KOPT-K1 (cell line): ENCODE data around the gene ZNF407.

ENCODE experiments used
- H3K27ac ChIP-seq: fragments of 200-600 bp; sonication (generic); 2 replicates; pipeline ENCODE4 v1.5.1; 2016; ENCODE audit warnings: antibody characterized with exemption, mild to moderate bottlenecking, low read depth, low read length; ENCODE audit not compliant: poor library complexity, severe bottlenecking
- H3K36me3 ChIP-seq: fragments of 200-600 bp; sonication (generic); 2 replicates; pipeline ENCODE4 v1.5.1; 2017; ENCODE audit warnings: antibody characterized with exemption, mild to moderate bottlenecking, low read length, moderate library complexity; ENCODE audit not compliant: insufficient read depth
- H3K9me3 ChIP-seq: fragments of 200-600 bp; sonication (generic); 2 replicates; pipeline ENCODE4 v1.5.1; 2017; ENCODE audit warnings: antibody characterized with exemption, low read length, mild to moderate bottlenecking; ENCODE audit not compliant: insufficient read depth, poor library complexity, severe bottlenecking

Gene ZNF407

GRCh38 chr18:74804677-74805076 is 207.0 kb downstream of the ZNF407 start:
- no peak overlapping the region for H3K27ac ChIP-seq
- no peaks in the 10 kb centered on the region for H3K9me3 ChIP-seq
- H3K36me3 ChIP-seq, result no peaks in the 10 kb centered on the region

GRCh38 chr18:74806073-74806472 is 208.4 kb downstream of the ZNF407 start:
- Histone ChIP-seq H3K9me3 (no peaks in the 10 kb centered on the region), H3K27ac (no peak overlapping the region), H3K36me3 (no peaks in the 10 kb centered on the region)

DNA sequence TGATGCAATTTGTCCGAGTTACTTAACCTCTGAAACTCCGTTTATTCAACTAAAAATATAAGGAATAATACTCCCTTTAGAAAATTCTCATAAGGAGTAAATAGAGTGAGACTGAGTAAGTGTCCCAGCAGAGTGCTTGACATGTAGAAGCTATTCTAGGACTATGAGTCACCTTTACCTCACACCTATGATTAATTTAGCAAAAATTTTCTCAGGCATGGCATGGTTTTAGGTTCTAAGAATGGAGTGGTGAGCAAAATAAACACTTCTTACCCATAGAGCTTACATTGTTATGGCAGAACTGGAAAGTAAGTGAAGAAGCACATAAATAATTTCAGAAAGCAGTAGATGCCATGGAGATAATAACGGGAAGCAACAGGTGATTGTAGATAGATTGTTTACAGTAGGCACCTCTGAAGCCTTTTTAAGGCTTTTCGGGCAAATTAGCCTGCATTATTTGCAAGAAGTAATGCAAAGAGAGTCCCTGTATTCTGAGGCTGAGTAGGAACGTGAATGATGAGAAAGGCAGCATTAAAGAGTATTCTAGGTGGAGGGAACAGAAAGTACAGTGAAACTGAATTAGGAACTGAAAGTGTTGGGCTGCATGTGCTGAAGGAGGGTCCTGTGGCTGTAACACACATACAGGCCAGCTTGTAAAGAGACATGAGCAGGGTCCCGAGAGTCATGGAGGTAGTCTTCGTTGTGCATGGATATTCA is 209.2 kb downstream of the ZNF407 start:
- Histone ChIP-seq H3K36me3 (no peaks in the 10 kb centered on the region), H3K27ac (no peak overlapping the region), H3K9me3 (no peaks in the 10 kb centered on the region)

DNA sequence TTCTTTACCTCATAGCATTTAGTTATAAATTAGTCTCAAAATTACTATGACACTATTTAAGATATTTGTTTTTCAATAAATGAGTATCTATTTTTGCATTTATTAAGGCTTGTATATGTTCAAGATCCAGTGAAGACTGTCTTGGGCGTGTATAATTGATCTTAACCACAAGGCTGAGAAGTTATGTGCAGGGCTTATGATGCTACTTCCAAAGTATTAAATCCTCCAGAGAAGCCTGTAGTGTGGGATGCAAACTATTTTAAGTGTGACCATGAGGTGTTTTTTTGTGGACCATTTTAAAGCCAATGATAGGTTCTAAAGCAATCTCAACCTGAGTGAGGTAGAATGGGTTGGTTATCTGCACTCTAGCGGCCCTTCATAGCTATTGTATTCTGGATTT is 219.9 kb downstream of the ZNF407 start:
- no peak overlapping the region for H3K27ac ChIP-seq
- H3K9me3 ChIP-seq, result no peaks in the 10 kb centered on the region
- no peaks in the 10 kb centered on the region for H3K36me3 ChIP-seq

GRCh38 chr18:74818516-74819175 is 221.0 kb downstream of the ZNF407 start:
- Histone ChIP-seq H3K36me3 (no peaks in the 10 kb centered on the region; the same call in 1 of the 2 replicates), H3K9me3 (peaks cover 7% of the 10 kb centered on the region), H3K27ac (no peak overlapping the region)

- peaks cover 7% of the 10 kb centered on the region for H3K9me3 ChIP-seq
- H3K36me3 ChIP-seq, result no peaks in the 10 kb centered on the region; the same call in 1 of the 2 replicates
- no peak overlapping the region for H3K27ac ChIP-seq
These were observed 221.9 kb downstream of the ZNF407 start for GRCh38 chr18:74819433-74820059.

DNA sequence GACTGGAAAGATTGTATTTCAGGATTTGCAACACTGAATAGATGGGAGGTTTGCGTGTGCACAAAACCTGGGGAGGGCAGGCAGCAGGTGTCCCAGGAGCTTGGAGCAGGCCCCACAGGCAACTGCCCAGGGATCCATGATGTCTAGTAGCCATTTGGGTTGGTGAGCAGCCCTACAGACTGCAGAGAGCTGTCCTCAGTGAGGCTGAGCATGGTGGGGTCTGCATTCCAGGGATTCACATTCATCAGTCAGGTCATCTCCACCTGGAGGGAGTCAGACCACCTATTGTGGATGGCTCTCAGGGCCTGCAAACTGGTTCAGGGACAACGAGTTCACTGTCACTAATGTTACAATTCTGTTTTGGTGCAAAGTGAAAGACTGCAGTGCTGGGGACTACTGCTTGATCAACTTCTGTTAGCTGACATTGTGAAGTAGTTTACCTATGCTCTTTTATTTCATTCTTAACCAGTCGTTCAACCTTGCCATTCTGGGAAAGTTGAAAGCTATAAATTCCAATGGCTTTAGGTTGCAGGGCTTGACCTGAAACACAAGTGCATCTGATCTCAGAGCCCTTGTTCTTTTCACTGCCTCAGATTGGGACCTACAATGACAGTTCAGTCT is 222.6 kb downstream of the ZNF407 start:
- peaks cover 7% of the 10 kb centered on the region for H3K9me3 ChIP-seq

DNA sequence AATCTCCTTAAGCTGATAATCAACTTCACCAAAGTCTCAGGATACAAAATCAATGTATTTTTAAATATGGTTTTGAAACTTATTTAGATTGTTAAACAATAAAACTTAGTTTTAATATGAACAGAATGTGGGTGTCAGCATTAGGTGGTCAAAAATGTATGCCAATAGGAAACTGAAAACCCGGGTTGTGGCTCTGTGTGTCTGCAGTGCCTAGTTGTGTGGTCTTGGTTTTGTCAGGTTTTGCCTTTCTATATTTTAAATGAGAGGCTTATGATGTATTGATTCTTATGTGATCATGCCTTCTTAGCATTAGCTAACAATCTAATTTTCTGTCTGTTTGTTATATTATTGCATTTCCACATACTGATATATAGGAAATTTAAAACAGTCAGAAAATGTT is 227.8 kb downstream of the ZNF407 start:
- no peak overlapping the region for H3K27ac ChIP-seq

More for the DNA sequence above, 222.6 kb downstream of the ZNF407 start:
- no peaks in the 10 kb centered on the region; the same call in 1 of the 2 replicates for H3K36me3 ChIP-seq
- no peak overlapping the region for H3K27ac ChIP-seq

GRCh38 chr18:74826572-74826971 is 228.9 kb downstream of the ZNF407 start:
- no peaks in the 10 kb centered on the region; the same call in 1 of the 2 replicates for H3K36me3 ChIP-seq
- peaks cover 7% of the 10 kb centered on the region for H3K9me3 ChIP-seq
- no peak overlapping the region for H3K27ac ChIP-seq

More for the DNA sequence above, 227.8 kb downstream of the ZNF407 start:
- Histone ChIP-seq H3K36me3 (no peaks in the 10 kb centered on the region; the same call in 1 of the 2 replicates), H3K9me3 (peaks cover 7% of the 10 kb centered on the region)

DNA sequence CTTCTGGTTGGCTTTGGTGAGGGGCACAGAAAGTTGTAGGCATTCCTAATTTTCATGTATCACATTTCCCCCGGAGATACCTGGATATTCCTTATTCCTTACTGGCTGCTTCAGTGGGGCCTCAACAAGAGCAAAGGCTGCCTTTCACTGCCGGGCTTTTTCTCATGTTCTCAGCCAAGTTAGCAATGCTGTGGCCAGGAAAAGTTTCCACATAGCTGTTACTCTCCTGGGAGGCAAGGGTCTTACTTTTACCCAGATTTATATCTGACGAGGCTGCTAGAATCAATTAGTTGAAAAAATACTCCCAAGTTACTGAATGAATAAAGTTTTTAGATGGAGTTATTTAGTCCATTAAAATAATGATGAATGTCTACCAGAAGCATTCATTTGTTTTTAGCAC is 230.5 kb downstream of the ZNF407 start:
- no peak overlapping the region for H3K27ac ChIP-seq
- H3K36me3 ChIP-seq, result no peaks in the 10 kb centered on the region; the same call in 1 of the 2 replicates
- peaks cover 3% of the 10 kb centered on the region for H3K9me3 ChIP-seq

GRCh38 chr18:74831571-74832250 is 234.0 kb downstream of the ZNF407 start:
- Histone ChIP-seq H3K9me3 (no peaks in the 10 kb centered on the region), H3K36me3 (no peaks in the 10 kb centered on the region), H3K27ac (no peak overlapping the region)

DNA sequence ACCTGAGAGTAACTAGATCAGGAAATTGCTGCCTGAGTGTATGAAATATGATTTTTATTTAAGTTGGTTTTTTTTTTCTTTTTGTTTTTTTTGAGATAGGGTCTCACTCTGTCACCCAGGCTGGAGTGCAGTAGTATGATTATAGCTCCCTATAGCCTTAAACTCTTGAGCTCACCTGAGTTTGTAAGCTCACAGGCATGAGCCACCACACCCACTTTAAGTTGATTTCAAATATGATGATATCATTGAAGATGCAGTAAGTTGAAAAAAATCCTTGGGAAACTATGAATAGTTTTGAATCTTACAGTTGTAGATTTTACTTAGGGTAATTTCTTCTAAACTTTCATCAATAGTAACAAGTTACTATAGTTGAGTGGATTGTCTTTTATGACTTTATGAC is 234.7 kb downstream of the ZNF407 start:
- Histone ChIP-seq H3K27ac (no peak overlapping the region), H3K36me3 (no peaks in the 10 kb centered on the region), H3K9me3 (no peaks in the 10 kb centered on the region)

DNA sequence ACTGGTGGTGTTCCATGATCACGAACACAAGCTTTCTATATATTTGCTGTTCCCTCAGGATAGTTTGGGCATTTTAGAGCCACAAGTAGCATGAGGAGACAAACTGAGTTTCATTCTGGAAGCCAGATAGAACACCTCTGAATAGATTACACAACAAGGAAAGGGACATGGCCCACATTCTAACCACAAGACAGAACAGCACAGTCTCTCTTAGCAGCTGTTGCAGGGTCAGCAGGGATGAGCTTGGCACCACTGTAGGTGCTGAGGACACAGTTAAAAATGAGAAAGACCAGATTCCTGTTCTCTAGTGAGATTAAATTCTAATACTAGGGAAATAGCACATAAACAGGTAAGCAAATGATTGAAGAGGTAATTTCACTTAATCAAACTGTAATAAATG is 235.3 kb downstream of the ZNF407 start:
- Histone ChIP-seq H3K27ac (no peak overlapping the region), H3K9me3 (no peaks in the 10 kb centered on the region), H3K36me3 (no peaks in the 10 kb centered on the region)

- H3K27ac ChIP-seq, result no peak overlapping the region
- H3K9me3 ChIP-seq, result no peaks in the 10 kb centered on the region
- no peaks in the 10 kb centered on the region for H3K36me3 ChIP-seq
These were observed 237.0 kb downstream of the ZNF407 start for GRCh38 chr18:74834424-74835309.
